Colon (tissue), 2 donors: ENCODE data around the gene PCSK4.
"Not testable (repeated sequence)": the region's sequence is repeated elsewhere in the genome, so short reads cannot be mapped to it uniquely, and the experiment has no call there.

Experiments
- FAIRE-seq: peaks from 2 replicates; lab custom pipeline; 2012; peaks lifted over from hg19 to GRCh38; lab: Jason Lieb, UNC
- donor health status: control.
- donor health status: control.

PCSK4 gene

DNA sequence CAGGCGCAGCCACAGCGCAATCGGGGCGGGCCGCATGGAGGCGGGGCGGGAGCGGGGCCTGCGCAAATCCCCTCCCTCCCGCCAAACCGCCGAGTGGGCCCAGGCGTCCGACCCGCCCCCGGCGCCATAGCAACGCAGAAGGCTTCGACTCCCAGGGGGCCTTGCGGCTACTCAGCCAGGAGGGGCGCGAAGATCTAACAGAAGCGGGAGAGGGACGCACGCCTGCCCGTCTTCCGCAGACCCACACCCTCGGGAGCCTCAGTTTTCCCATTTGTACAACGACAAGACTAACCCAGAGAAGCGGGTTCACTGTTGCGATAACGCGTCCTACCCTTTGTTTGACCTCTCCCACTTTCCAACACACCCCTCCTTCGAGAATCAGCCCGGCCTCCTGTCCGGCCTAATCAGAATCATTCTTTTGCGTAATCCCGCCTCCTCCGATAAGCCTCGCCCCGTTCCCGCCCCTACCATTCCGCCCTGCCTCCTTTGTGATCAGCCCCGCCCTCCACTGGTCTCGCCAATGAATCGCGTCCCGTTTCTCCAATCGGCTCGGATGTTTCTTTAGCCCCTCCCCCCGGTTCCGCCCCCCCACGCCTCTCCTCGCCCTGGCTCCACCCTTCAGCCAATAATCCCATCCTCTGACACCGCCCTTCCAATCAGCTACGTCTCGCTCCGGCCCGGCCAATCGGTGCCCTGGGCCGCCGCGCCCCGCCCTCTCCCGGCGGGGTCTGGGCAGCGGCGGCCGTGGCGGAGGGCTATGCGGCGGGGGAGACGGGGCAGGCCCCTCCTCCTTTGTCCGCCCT is at the start of gene PCSK4:
Gene PCSK4 (minus strand): TSS at position 40 of the 803 bp plus-strand sequence. CDS start 4 bp downstream, at position 36.
- peak; percentile 31 for FAIRE-seq

DNA sequence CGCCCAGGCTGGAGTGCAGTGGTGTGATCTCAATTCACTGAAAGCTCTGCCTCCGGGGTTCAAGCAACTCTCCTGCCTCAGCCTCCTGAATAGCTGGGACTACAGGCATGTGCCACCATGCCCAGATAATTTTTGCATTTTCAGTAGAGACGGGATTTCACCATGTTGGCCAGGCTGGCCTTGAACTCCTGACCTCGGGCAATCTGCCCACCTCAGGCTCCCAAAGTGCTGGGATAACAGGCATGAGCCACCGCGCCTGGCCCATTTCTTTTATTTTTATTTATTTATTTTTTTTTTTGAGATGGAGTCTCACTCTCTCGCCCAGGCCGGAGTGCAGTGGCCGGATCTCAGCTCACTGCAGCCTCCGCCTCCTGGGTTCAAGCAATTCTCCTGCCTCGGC is 49.6 kb upstream of the PCSK4 start:
- FAIRE-seq, result not testable (repeated sequence)

DNA sequence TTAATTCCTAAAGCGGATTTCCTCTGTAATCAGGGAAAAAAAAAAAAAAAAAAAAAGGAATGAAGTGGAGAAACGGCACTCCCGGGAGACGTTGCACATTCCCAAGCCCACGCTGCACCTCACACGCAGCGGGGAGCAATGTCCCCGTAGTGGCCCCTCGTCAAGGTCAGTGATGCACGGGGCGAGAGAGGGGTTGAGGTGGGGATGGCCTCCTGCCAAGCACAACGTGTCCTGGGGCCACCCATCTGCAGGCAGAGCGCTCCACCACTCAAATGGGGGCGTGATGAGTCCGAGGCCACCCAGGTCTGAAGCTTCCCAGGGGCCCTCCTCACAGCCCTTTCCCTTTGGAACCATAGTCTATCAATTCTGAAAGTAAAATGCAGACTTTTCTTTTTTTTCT is 48.8 kb upstream of the PCSK4 start:
- FAIRE-seq, result no peak

DNA sequence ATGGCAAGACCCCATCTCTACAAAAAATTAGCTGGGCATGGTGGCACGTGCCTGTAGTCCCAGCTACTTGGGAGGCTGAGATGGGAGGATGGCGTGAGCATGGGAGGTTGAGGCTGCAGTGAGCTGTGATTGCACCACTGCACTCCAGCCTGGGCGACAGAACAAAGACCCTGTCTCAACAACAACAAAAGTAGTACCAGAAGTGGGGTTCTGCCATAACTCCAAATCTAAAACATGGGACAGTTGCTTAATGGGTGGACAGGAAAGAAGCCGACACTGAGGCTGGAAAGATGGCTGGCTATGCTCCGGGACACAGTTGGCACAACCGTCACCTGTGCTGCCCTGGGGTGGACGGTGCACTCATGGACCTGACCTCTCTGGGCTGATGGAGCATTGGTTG is 45.5 kb upstream of the PCSK4 start:
- not testable (repeated sequence) for FAIRE-seq

DNA sequence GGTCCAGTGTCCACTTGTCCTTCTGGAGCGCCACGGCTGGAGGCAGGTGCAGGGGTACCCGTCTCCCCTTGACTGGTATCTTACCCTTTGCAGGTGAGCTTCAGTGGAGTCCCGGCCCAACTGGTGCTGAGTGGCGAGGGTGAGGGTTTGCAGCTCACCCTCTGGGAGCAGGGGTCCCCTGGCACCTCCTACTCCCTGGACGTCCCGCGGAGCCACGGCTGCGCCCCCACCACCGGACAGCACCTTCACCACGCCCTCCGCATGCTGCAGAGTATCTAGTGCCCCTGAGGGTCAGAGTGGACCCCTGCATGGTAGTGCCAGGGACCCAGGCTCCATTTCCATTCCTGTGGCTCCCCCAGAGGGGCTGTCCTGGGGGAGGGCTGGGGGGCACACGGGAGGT is 44.8 kb upstream of the PCSK4 start:
- no peak for FAIRE-seq

DNA sequence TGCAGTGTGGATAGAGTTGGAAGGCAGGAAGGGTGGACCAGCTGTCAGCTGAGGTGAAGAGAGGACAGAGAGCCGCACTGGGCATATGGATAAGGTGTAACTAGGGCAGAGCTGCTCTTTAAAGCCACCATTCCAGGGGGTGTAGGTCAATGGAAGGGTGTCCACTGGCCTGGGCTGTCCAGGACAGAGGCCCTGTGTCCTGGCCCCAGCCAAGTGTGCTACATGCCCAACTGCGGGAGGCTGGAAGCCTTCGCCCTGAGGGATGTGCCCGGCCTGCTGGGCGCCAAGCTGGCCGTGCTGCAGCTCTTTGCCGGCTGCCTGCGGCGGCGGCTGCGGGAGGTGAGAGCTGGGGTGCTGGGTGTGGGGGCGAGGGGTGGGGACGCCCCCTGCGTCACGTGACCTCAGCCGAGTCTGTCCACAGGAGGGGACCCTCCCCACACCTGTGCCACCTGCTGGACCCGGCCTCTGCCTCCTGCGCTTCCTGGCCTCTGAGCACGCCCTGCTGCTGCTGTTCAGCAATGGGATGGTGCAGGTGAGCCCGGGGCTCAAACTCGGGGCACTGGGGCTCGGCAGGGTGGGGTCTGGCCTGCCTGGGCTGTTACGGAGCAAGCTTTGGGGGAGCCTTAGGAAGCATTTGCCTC is 43.5 kb upstream of the PCSK4 start:
- no peak for FAIRE-seq

DNA sequence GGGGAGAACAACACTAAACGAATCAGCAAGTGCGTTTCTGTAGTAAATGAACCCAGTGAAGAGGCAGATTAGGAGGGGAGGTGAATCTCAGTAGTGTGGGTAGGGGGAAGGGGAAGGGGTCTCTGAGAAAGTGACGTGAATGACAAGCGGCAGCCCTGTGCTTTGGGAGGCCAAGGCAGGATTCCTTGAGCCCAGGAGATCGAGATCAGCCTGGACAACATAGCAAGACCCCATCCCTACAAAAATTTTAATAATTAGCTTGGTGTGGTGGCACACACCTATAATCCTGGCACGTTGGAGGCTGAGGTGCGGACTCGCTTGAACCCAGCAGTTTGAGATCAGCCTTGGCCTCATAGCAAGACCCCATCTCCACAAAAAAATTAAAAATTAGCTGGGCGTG is 41.9 kb upstream of the PCSK4 start:
- no peak for FAIRE-seq

DNA sequence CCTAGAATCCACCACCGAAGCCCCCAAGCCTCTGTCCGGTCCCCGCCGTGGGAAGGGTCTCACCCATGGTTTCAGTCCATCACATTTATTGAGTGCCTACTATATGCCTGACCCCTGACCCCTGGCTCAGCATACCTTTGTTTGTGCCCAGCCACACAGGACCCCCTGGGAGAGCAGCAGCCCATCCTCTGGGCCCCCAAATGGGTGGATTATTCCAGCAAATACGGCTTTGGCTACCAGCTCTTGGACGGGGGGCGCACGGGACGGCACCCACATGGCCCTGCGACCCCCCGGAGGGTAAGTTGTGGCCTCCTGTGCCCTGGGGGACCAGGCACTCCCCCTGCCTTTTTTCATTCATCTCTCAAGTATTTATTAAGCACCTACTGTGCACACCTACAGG is 41.4 kb upstream of the PCSK4 start:
- no peak for FAIRE-seq

DNA sequence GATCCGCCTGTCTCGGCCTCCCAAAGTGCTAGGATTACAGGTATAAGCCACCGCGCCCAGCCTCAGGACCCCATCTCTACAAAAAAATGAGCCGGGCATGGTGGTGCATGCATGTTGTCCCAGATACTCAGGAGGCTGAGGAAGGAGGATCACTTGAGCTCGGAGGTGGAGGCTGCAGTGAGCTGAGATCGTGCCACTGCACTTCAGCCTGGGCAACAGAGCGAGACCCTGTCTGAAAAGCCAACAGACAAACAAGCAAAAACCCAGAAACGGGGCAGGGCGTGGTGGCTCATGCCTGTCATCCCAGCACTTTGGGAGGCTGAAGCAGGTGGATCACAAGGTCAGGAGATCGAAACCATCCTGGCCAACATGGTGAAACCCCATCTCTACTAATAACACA is 40.7 kb upstream of the PCSK4 start:
- FAIRE-seq, result not testable (repeated sequence)

DNA sequence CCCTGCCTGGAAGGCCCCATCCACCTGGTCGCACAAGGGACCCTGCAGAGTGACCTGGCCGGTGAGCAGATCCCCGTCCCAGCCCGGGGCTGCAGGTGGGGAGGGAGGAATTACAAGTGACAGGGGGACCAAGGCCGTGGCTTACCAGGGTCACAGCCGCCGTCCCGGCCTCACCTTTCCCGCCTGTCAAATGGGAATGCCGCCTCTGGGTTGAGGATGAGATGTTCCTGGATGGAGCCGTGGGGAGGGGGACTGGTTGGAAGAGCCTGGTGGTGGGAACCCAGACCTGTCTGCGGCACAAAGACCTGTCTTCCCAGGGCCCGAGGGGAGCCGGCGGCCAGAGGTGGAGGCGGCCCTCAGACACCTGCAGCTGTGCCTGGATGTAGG is 39.3 kb upstream of the PCSK4 start:
- no peak for FAIRE-seq

DNA sequence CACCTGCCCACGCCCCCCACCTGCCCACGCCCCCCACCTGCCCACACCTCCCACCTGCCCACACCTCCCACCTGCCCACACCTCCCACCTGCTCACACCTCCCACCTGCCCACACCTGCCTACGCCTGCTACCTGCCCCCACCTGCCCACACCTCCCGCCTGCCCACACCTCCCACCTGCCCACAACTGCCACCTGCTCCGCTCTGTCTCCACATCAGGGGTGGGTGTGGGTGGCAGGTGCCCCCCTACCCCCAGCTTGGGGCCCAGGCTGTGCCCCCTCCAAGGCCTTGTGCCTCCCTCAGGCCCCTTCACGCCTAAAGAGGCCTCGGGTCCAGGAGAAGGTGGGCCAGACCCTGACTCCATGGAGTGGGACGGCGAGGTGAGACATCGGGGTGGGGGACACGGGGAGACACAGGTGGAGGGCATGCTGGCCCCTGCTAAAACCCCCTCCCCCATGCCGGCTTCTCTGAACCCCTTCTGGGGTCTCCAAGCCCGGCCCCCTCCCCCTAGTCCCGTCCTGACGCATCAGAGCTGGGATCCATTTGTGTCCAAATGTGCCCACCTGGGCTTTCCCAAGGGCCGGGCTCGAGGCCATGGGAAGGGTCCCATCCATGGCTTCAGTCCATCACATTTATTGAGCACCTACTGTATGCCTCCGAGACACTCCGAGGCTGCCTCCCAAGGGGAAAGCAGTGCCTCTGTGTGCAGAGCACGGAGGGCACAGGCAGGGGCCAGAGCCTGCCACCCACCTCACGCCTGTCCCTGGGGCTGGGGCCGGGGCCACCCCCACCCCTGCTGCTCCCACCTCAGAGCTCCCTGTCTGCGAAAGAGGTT is 38.7 kb upstream of the PCSK4 start:
- no peak for FAIRE-seq

DNA sequence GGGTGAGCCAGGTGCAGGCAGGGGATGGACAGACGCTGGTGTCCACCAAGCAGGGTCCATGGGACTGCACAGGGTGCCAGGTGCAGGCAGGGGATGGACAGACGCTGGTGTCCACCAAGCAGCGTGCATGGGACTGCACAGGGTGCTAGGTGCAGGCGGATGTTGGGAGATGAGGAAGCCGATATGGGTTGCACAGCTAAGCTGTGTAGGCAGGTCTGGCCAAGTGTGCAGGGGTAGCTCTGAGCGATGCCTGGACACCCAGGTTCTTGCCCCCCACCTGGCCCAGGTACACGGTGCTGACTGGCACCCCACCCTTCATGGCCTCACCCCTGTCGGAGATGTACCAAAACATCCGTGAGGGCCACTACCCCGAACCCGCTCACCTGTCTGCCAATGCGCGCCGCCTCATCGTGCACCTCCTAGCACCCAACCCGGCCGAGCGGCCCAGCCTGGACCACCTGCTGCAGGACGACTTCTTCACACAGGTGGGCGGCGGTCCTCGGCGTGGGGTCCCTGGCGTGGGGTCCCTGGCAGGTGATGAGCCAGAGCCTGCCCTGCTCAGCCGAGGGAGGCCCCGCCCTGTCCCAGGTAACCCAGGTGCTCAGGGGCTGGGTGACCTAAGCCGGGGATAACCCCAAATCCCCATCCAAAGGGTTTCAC is 37.6 kb upstream of the PCSK4 start:
- FAIRE-seq, result no peak

DNA sequence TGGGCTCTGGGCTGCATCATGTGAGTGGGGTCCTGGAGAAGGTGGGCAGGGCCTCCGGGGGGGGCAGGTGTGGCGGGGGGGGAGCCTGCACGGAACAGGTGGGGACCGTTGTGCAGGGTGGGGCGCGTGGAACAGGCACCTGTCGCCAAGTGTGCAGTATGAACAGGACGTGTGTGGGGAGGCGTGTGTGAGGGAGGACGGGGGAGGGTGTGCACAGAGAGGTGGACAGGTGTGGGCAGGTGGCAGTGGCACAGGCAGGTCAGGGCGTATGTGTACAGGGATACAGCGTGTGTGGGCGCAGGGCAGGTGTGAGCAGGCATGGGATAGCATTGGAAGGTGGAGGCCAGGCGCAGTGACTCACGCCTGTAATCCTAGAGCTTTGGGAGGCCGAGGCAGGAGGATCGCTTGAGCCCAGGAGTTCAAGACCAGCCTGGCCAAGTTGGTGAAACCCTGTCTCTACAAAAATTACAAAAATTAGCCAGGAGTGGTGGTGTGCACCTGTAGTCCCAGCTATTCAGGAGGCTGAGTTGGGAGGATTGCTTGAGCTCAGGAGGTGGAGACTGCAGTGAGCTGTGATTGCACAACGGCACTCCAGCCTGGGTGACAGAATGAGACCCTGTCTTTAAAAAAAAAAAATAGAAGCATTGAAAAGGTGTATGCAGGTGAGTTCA is 37.0 kb upstream of the PCSK4 start:
- no peak for FAIRE-seq

DNA sequence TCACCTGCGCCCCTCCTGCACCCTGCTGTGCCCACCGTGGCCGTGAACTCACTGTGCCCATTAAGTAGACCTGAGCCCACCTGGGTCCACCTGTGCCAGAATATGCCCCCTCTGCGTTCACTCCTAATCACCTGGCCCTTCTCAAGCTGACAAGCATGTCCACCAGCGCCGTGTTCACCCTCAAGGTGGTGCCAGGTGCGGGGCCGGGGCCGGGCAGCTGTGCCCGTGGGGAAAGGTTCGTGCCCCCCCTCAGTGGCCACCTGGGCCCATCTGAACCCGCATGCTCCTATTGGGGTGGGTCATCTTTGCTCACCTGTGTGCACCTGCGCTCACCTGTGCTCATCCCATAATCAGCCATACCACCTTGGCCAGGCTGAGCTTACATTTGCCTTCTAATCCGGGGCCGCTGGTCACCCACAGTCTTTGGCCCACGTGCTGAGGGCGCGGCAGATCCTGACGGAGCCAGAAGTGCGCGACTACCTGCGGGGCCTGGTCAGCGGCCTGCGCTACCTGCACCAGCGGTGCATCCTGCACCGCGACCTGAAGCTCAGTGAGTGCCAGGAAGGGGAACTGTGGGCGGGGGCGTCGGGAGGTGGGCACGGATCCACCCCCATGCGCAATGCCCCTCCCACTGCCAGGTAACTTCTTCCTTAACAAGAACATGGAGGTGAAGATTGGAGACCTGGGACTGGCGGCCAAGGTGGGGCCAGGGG is 36.1 kb upstream of the PCSK4 start:
- FAIRE-seq, result no peak

DNA sequence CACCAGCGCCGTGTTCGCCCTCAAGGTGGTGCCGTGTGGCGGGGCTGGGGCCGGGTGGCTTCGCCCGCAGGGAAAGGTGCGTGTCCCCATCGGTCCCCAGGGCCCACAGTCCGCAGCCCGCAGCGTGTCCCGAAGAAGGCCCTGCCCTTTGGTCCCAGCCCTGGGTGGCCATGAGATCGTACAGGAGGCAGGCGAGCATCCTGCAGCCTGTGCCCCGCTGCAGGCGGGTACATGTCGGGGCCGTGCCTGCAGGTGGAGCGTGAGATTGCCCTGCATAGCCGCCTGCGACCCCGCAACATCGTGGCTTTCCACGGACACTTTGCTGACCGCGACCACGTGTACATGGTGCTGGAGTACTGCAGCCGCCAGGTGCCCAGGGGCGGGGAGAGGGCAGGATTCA is 35.2 kb upstream of the PCSK4 start:
- FAIRE-seq, result no peak

DNA sequence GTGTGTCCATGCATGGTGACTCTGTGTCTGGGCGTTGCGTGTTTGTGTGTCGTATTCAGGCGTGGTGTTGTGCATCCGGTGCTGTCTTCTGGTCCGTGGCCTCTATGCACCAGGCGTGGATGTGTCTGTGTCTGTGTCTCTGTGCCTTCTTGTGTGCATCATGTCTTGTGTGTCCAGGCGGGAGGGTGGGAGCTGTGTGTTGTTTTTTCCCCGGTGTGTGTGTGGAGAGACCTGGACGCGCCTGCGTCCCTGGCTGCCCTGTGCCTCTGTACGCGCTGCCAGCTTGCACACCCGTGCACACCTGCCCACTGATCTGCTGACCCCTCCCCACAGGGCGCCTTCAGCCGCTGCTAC is 34.8 kb upstream of the PCSK4 start:
- no peak for FAIRE-seq

DNA sequence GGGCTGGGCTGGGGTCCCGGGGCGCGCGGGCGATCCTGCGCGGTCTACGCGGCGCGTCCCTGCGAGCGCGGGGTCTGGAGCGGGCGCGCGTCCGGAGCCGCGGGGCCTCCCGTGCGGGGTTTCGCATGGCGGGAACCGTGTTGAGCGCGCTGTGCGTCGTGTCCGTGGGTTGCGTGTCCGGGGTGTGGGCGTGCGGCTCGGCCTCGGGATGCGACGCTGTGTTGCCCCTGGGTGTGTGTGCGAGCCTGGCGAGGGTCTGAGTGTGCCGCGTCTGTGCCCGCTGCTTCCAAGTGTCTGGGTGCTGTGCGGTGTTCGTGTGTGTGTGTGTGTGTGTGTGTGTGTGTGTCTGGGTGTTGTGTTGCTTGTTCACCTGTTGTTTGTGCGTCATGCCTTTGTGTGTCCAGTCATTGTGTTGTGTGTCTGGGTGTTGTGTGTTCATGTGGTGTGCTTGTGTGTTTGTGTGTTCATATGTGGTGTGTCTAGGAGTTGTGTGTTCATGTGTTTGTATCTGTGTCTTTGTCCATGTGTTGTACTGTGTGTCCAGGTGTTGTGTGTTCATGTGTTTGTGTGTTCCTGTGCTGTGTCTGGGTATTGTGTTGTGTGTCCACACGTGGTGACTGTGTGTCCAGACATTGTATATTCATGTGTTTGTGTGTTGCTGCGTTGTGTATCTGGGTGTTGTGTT is 34.3 kb upstream of the PCSK4 start:
- no peak for FAIRE-seq

DNA sequence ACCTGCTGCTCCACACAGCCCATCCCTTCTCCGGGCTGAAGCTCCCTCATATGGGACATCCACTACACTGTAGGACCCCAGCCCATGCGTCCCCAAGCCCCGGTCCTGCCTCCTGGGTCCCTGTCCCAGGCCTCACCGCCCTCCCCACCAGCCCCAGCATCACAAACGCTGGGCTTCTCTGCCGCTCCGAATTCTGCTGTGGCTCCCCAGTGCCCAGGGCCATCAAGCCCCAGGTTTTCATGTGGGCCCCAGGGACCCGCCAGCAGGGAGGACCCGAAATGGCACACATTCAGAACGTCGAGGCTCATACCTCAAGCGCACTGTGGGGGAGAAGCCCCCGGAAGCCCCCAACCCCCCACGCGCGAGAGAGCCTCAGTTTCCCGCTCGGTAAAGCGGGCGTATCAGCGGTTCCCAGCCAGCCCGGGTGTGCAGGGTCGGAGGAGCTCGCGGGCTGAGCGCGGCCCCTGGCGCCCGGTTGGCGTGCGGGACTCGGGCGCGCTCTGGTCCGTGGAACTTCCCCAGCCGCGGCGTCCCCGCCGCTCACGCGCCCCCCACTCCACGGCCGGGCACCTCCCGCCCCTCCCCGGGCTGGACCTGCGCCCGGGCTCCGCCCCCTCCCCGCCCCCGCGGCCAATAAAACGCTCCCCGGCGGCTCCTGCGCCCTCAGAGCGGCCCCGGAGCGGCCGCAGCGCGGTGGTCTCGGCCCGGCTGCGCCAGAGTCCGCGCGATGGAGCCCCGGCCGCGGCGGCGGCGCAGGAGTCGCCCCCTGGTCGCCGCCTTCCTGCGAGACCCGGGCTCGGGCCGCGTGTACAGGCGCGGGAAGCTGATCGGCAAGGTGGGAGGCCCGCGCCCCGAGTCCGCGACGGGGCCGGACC is 33.5 kb upstream of the PCSK4 start, which contains the start of gene PLK5:
Gene PLK5 (plus strand): TSS at position 666 of the 875 bp plus-strand sequence. CDS start 2,920 bp downstream, outside the sequence.
- no peak for FAIRE-seq

DNA sequence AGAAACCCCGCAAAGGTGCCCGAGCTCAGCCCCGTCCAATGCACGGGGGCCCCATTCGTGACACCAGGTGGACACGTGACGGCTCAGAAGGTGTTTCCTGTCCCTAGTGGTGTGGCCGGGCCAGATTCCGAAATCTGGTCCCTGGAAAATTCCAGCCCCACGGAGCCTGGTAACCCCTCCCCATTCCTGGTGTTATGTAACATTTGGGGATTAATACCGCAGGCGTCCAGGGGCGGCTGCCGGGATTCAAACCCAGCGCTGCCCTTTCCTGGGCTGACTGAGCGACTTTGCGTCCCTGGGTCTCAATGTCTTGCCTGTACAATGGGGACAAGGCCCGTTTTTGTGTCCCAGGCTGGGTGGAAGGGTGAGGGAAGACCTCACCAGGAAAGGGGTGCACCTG is 32.7 kb upstream of the PCSK4 start:
- no peak for FAIRE-seq

DNA sequence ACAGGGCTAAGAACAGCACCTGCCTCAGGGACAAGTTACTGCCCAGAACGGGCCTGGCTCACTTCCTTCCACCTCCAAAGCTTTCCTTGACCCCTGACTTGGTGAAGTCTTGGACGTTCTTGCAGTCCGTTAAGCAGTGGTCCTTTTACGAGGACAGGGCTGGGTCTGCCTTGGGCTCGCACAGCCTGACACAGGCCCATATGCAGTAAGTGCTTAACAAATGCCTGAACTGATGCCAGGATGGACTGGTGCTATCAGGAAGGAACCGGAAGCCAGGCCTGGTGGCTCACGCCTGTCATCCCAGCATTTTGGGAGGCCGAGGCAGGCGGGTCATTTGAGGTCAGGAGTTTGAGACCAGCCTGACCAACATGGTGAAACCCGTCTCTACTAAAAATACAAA is 31.9 kb upstream of the PCSK4 start:
- FAIRE-seq, result no peak
